BE2C (cell line): ENCODE results near the gene PRPF6.

Source experiments
- DNase-seq: peaks from one replicate; pipeline ENCODE4 v3.0.0-alpha.2; 2020
- H3K27me3 ChIP-seq: fragments of 250-450 bp; sonication (Bioruptor Pico); 2 replicates; pipeline ENCODE4 v1.5.1; 2020; ENCODE audit warnings: mild to moderate bottlenecking
- H3K36me3 ChIP-seq: fragments of 250-450 bp; sonication (Bioruptor Pico); 2 replicates; pipeline ENCODE4 v1.5.1; 2020; ENCODE audit warnings: mild to moderate bottlenecking
- H3K4me1 ChIP-seq: fragments of 250-450 bp; sonication (Bioruptor Pico); 2 replicates; pipeline ENCODE4 v1.5.1; 2020
- H3K4me3 ChIP-seq: 2 replicates; pipeline ENCODE4 v1.5.1; 2011; ENCODE audit warnings: low read depth, low read length
- H3K9me3 ChIP-seq: fragments of 250-450 bp; sonication (Bioruptor Pico); 2 replicates; pipeline ENCODE4 v1.5.1; 2020
- TF ChIP-seq, protein P1 (sequence below): IDR thresholded peaks from 2 replicates; pipeline ENCODE4 v1.5.1; 2012; ENCODE audit warnings: mild to moderate bottlenecking, low read depth, low read length

Gene PRPF6

DNA sequence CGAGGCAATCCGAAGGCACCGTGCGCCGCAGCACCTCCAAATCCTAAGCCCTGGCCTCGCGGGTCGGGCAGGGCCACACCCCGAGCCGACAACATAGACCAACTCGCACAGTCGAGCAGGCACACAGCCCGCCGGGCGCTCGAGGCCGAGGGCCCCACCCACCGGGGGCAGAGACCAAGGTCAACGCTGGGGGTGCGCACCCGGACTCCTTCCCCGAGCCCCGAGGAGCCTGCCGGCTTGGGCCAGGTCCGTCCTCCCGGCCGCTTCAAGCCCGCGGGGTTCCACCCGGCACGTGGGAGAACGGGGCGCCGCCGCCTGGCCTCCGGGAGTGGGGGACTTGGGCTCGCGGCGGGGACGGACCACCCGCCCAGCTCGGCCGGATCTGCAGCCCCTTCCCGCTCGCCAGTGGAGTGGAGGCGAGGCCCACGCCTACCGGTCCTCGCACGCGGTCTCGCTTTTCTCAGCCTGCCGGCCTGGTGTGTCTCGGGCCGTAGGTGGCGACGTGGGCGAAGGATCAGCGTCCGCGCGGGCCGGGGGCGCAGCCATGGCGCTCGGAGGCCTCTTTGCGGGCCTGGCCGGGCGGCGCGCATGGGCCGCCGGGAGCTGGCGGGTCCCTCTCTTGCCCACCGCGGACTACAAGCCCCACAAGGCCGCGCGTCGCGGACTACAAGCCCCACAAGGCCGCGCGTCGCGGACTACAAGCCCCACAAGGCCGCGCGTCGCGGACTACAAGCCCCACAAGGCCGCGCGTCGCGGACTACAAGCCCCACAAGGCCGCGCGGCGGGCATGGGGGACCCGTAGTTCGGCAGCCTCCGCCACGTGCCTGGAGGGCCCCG, 24.9 kb upstream of the PRPF6 start, which contains the start of gene UCKL1:
Gene UCKL1, minus strand, starts transcription at position 590 of the 837 bp plus-strand sequence. Its CDS starts 44 bp downstream, at position 546.
- H3K36me3 ChIP-seq: peaks cover 11% of the 10 kb centered on the region; the same call in 1 of the 2 replicates
- H3K4me3 ChIP-seq: peak within 1 kb of the TSS; percentile 91
- H3K27me3 ChIP-seq: no peaks in the 10 kb centered on the region
- H3K4me1 ChIP-seq: peaks cover 12% of the 10 kb centered on the region
- peak; percentile 95 for DNase-seq
- TF ChIP-seq, protein P1, sequence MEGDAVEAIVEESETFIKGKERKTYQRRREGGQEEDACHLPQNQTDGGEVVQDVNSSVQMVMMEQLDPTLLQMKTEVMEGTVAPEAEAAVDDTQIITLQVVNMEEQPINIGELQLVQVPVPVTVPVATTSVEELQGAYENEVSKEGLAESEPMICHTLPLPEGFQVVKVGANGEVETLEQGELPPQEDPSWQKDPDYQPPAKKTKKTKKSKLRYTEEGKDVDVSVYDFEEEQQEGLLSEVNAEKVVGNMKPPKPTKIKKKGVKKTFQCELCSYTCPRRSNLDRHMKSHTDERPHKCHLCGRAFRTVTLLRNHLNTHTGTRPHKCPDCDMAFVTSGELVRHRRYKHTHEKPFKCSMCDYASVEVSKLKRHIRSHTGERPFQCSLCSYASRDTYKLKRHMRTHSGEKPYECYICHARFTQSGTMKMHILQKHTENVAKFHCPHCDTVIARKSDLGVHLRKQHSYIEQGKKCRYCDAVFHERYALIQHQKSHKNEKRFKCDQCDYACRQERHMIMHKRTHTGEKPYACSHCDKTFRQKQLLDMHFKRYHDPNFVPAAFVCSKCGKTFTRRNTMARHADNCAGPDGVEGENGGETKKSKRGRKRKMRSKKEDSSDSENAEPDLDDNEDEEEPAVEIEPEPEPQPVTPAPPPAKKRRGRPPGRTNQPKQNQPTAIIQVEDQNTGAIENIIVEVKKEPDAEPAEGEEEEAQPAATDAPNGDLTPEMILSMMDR: no peak
- no peaks in the 10 kb centered on the region for H3K9me3 ChIP-seq

DNA sequence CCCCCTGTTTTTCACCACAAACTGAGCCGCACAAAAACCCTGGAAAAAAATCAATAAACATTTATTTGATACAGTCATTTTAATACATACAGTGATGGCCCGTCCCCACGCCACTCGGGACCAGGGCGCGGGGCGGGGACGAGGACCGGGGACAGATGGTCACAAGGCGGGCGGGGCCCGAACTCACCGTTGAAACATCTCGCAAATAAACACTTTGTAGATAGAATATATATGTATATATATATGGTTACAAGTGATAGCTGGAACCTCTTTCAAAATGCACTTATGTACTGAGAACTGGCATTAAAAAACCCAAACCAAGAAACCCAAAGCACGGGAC, 24.3 kb upstream of the PRPF6 start:
- H3K36me3 ChIP-seq: peaks cover 14% of the 10 kb centered on the region
- H3K4me3 ChIP-seq: peak overlapping the region; percentile 76
- TF ChIP-seq, protein P1: no peak
- no peaks in the 10 kb centered on the region for H3K9me3 ChIP-seq
- DNase-seq: no peak
- peaks cover 12% of the 10 kb centered on the region for H3K4me1 ChIP-seq
- H3K27me3 ChIP-seq: no peaks in the 10 kb centered on the region

DNA sequence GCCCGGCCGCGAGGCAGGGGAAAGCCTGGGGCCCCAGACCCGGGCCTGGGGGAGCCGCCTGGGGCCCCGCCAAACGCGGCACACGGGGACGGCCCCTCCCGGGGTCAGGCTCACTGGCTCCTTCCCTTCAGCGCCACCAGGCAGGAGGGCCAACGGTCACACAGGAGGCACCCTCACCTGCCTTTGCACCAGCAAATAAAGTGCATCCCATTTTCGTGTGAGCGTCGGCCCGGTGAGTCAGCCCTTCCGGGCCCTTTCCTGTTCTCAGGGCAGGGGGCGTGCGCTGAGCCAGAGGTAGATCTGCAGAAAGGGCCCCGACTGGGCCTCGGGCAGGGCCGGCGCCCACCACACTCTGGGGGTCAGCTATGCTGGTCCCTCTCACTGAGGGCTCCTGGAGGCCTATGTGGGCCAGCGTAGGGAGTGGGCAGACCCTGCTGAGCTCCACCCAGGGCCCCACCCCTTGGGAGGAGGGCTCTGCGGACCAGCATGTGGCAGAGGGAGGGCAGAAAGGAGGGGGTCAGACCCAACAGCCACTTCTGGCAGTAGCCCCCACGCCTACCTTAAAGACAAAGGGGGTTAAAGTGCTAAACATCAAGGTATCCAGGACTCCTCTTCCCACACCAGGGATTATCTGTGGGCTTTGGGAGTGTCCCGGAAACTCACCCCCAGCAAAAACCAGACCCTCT, 23.8 kb upstream of the PRPF6 start:
- Histone ChIP-seq H3K36me3 (peaks cover 19% of the 10 kb centered on the region), H3K27me3 (no peaks in the 10 kb centered on the region), H3K4me3 (peak overlapping the region; percentile 76), H3K4me1 (peaks cover 12% of the 10 kb centered on the region), H3K9me3 (no peaks in the 10 kb centered on the region)
- DNase-seq: peak; percentile 87
- TF ChIP-seq, protein P1: no peak

DNA sequence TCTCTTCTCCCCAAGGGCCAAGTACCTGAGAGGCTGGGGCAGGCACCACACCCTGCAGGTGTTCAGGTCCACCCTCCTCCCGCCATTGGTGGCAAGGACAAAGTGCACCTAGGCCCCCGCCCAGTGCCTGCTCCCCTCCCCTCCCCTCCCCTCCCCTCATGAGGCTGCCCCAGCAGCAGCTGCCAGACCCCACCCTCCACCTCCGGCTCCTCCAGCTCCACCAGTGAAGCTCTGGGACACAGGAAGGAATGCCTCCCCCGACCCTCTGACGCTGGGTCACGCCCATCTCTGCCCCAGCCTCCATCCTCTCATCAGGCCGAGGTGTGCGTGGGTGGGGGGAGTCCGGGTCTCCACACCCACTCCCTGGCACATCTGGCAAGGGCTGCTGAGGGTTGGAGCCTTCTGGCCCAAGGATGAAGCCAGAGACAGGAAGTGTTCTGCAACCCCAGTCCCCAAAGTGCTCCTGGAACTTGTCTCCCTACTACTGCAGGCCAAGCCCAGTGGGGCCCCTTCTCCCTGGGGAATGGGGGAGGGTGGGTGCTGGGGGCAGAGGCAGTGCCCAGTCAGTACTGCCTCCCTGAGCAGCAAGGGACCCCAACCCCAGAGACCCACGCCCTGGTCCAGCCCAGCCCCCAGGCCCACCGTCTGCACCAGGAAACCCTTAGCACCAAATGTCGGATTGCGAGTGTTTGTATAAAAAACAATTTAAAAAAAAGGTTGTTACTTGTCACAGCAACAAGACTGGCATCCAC, 23.1 kb upstream of the PRPF6 start:
- Histone ChIP-seq H3K27me3 (no peaks in the 10 kb centered on the region), H3K4me1 (peaks cover 12% of the 10 kb centered on the region), H3K36me3 (peaks cover 25% of the 10 kb centered on the region), H3K9me3 (no peaks in the 10 kb centered on the region), H3K4me3 (peak overlapping the region; percentile 76; the same call in 1 of the 2 replicates)
- DNase-seq: peak; percentile 63
- TF ChIP-seq, protein P1: no peak

DNA sequence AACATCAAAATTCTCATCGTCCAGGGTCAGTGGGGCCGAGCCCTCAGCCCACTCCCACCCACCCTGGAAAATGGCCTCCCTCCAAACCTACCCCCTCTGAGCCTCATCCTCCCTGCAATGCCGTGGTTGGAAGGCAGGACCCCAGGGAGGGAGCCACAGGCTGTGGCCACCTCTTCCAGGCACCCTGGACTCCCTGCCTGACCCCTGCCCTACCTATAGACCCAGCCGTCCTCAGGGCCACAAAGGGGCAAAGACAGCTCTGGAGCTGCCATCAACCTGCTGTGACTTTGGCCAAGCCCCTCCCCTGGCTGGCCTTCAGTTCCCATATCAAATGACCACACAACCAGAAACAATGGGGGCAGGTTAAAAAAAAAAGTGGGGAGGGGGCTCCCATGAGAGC, 22.5 kb upstream of the PRPF6 start:
- TF ChIP-seq, protein P1: no peak
- no peak for DNase-seq
- H3K36me3 ChIP-seq: peaks cover 31% of the 10 kb centered on the region
- no peaks in the 10 kb centered on the region for H3K9me3 ChIP-seq
- H3K4me3 ChIP-seq: no peak overlapping the region
- peaks cover 12% of the 10 kb centered on the region for H3K4me1 ChIP-seq
- H3K27me3 ChIP-seq: no peaks in the 10 kb centered on the region
